HG02840 (cell line): ENCODE measurements around the gene CENPP.
"Not testable (repeated sequence)": the region's sequence is repeated elsewhere in the genome, so short reads cannot be mapped to it uniquely, and the experiment has no call there.

Source experiments
- ATAC-seq: cut with Tn5 transposase; IDR thresholded peaks from one replicate; pipeline ENCODE4 v1.9.1; 2021; ENCODE audit warnings: mild to moderate bottlenecking, moderate library complexity, moderate number of reproducible peaks; ENCODE audit not compliant: unreplicated experiment, low FRiP score

Gene CENPP

DNA sequence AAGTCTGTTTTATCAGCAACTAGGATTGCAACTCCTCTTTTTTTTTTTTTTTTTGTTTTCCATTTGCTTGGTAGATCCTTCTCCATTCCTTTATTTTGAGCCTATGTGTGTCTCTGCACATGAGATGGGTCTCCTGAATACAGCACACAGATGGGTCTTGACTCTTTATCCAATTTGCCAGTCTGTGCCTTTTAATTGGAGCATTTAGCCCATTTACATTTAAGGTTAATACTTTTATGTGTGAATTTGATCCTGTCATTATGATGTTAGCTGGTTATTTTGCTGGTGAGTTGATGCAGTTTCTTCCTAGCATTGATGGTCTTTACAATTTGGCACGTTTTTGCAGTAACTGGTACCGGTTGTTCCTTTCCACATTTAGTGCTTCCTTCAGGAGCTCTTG is 246.1 kb downstream of the CENPP start:
- not testable (repeated sequence) for ATAC-seq

DNA sequence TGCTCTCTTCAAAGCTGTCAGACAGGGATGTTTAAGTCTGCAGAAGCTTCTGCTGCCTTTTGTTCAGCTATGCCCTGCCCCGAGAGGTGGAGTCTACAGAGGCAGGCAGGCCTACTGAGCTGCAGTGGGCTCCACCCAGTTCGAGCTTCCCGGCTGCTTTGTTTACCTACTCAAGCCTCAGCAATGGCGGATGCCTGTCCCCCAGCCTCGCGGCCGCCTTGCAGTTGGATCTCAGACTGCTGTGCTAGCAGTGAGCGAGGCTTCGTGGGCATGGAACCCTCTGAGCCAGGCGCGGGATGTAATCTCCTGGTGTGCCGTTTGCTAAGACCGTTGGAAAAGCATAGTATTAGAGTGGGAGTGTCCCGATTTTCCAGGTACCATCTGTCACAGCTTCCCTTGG is 247.9 kb downstream of the CENPP start:
- ATAC-seq = not testable (repeated sequence)

DNA sequence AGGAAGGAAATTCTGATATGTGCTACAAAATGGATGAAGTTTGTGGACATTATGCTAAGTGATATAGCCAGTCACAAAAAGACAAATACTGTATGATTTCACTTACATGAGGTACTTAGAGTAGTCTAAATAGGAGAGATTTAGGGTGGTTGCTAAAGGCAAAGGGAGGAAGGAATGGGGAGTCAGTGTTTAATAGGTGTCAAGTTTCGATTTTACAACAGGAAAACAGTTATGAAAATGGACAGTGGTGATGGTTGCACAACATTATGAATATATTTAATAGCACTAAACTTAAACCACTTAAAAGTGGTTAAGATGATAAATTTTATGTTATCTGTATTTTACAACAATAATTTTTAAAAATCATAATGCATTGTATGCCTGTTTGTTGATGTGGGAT is 250.4 kb downstream of the CENPP start:
- no peak for ATAC-seq

DNA sequence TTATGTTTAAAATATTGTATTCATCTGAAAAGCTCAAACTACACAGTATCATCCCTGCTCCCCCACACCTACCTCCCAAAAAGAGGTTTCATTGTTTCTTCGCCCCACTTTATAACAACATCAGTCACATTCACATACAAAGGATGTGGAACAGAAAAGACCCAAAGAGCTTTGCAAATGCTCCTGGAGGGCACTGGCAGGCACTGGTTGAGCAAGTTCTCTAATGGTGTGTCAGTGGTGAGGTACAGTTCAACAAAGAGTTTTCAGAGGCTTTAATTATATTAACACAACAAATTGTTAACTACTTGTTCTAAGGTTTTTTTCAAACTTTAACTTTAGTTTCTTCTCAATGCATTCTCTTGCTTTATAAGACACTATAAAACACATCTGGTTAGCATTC is 264.2 kb downstream of the CENPP start:
- no peak for ATAC-seq

DNA sequence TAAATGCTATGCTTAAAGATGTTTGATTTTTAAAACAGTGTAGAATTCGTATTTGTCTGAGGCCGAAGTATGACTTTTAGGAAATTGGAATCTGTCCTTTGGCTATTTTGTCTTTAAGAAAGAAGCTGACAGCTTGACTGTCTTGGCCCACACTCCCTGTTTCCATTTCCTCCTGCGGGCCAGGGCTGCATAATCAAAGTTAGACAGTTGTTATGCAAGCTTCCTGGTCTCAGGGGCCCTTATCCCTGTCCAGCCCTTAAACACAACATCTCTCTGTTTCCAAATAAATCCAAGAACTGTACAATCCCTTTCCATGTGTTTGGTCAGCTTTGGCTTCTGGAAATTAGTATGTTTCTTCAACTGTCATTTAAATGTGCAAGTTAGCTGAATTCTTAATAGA is 264.6 kb downstream of the CENPP start:
- no peak for ATAC-seq

DNA sequence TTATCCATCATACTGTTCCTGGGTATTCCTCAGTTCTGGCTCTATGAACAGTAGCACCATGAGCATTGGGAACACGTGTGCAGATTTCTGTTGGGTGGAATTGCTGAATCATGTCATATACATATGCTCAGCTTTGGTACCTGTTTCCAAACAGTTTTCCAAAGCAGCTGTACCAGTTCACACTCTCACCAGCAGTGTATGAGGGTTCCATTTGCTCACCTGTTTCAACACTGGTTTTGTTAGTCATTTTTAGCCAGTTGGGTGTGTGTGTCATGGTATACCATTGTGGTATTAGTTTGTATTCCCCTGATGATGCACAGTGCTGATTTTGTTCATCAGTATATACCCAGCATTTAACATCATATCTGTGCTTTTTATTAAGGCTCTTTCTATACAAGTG is 266.8 kb downstream of the CENPP start:
- no peak for ATAC-seq

DNA sequence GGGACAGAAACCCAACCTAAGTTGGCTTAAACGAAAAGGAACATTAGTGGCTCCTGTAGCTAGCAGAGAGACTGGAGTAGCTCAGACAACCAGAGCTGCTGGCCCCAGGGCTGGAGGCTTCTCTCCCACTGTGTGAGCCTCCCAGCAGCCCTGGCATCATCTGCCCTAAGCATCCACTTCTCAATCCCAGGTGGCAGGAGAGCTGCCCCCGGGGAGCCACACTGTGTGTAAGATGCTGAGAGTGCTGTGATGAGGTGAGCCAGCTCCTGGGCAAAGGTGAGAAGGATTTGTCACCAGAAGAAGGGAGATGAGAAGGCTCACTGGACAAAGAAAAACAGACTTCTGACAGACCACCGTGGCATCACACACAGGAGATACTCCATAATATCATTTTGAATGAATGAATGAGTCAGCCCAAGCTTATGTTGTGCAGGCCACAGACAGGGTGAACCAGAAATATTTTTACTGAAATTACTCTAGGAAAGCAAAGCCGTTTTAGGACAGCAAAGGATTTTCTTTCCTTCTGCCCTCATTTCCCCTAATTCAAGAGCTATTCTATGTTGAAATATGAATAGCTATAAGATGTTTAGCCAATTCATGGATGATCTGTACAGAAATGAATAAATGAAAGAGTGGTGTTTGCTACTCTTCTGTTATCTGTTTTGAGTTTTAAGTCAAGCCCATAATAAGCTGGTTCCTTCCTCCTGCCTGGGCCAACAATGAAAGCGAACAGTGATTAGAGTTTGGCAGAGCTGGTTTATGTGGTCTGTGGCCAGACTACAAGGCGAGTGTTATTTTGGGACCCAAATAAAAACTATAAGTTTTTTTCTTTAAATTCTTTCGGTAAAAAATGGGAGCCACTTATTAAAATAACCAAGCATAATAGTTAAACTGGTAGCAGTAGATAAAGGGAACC is 267.5 kb downstream of the CENPP start:
- no peak for ATAC-seq

DNA sequence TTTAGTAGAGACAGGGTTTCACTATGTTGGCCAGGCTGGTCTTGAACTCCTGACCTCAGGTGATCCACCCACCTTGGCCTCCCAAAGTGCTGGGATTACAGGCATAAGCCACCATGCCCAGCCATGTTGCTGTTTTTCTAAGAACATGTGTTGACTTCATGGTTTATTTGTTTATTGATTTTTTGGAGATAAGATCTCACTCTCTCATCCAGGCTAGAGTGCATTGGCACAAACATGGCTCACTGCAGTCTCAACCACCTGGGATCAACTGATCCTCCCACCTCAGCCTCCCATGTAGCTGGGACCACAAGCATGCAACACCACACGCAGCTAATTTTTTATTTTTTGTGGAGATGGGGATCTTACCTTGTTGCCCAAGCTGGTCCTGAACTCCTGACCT is 269.3 kb downstream of the CENPP start:
- not testable (repeated sequence) for ATAC-seq

DNA sequence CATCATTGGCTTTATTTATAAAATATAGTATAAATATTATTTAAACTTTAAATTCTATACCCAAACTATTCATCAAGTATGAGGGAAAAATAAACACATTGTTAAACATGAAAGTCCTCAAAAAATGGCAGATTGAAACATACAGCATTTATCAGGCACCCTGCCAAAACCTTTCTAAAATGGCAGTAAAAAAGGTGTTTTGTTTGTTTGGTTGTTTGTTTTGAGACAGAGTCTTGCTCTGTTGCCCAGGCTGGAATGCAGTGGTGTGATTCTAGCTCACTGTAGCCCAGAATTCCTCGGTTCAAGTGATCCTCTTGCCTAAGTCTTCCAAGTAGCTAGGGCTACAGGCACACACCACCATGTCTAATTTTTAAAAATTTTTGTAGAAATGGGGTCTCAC is 270.2 kb downstream of the CENPP start:
- ATAC-seq = no peak

DNA sequence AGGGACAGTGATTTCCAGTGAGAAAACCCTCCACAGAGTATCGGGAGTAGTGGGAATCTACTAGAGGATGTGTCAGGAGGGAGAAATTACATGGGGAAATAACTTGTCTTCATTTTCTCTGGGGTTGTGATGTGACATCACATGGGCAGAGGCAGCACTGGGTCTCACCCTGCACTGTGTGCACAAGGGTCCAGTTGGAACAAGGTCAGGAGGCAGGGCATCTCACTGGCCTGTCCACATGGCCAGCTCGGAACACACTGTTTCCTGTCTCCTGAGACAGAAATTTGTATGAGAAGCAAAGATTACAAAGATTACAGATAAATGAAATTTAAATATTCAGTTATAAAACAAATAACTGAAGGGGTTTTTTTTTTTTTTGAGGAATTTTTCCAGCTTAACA is 272.6 kb downstream of the CENPP start:
- no peak for ATAC-seq

DNA sequence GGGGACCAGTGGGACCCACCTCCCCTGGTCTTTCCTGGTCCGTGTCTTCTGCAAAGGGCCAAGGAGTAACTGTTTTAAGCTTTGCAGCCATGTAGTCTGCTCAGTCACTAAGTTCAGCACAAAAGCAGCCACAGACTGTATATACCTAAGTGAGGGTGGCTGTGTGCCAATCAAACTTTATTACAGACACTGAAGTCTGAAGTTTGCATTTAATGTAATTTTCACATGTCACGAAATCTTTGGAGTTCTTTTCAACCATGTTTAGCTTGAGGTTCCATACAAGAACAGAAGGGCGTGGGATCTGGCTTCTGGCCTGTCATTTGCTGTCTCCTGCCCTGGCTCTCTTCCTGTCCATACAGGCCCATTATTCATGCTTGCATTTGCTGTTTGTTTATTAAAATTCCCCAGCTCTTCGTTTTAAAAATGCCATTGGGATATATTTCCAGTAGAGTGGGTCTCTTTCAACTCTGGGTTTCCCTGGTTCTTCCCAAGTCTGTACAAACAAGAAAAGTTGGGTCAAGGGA is 274.2 kb downstream of the CENPP start:
- ATAC-seq = no peak

DNA sequence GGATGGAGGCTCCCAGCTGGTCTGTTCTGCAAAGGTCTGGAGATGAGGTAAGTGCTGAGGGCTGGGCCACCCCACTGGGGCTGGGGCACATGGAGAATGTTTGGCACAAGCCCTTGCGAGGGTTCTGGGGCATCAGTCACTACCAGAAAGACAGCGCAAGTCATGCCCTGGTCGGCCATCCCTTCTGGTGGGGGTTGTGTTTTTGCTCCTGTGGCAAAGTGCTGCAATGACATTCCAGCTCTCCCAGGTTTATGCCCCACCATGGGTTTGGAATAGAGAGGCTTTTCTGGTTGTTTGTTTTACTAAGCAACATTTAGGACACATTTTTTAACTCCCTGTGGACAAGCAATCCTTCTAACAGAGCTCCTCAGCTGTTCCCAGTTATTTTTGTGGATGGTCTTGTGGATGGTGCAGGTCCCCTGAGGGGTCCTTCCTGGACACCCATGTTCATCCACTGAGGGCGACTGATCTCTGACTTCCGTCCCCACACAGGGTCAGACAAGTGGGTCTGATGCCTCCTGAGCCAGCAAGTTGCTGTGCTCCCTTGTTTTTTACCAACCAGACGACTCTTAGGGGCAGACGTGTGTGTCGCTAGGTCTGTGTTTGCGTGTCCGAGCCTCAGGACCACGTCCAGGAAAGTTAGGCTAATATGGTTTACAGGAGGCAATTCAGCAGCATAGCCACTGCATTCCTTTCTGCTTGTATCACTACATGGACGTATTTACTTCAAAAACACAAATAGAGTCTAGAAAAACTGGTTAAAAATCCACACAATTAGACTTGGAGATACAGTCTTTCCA is 274.9 kb downstream of the CENPP start:
- ATAC-seq = no peak

DNA sequence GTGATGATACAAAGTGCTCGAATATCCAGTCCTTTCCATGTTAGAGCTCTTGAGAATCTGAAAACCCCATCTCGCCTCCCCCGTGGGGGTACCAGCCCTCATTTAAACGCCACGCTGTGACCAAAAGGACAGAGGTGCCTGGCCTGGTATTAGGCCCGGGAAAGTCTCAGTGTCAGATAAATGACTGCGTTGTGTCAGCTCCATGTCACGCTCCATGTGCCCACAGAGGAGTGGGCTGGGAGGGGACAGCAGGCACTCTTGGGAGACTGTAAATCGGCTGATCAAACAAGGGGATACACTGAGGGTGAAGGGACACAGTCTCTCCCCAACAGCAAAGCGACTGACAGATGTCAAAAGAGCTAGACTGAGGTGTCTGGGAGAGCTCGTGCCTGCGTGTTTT is 275.7 kb downstream of the CENPP start:
- no peak for ATAC-seq

DNA sequence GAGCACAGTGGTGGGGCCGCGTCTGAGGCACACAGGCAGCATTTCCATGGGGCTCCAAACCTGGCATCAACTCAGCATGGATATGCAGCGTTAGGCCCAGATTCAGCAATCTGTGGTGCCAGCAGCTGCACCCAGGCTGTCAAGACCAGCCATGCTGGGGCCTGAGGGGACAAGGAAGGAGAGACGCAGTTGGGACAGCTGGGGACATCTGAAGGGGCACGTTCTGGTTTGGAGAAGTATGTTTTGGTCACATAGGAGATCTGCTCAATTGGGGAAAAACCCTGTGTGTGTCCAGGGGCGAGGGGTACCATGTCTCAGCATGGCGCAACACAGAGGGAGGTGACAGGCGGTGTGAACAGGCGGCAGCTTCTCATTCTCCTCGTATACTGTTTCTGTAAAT is 276.7 kb downstream of the CENPP start:
- no peak for ATAC-seq

DNA sequence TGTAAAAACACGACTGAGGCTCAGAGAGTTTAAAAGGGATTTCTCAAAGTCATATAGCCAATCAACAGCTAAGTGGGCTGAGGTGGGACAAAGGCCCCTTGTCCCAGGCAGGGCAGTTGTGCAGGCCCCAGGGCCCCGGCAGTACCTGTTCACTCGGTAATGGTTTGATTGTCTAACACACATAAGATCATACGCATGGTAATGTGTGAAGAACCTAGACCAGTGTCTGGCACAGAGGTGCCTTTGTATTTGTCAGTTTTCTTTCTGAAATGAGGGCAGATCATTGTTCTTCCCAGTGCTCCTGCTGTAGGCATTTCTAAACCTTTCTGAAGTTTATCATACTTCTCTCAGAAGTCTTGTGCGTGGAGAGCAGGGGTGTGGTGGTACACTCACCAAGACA is 277.3 kb downstream of the CENPP start:
- no peak for ATAC-seq

DNA sequence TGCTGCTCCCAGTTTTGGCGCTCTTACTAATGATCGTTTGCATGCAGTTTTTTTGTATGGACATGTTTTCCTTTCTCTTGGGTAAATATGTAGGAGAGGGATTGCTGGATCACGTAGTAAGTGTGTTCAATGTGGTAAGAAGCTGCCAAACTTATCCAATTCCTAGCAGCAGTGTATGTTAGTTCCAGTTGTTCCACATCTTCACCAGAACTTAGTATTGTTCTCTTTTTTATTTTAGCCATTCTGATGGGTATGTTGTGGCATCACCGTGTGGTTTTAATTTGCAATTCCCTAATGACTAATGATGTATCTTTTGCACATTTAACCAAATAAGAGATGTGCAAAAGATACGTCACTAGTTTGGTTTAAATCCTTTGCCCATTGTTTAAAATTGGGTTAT is 278.2 kb downstream of the CENPP start:
- no peak for ATAC-seq

DNA sequence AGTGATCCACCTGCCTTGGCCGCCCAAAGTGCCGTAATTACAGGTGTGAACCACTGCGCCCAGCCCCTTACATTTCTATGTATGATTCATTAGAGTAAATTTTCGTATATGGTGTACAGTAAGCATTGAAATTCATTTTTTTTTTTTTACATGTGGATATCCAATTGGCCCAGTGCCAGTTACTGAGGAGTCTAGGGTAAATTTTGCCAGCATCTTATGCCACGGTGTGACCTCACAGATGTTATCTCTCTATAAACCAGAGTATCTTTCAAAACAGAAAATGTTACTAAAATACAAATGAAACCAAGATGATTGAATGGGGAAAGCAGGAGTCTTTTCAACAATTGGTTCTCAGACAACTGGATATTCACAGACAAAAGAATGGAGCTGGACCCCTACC is 279.5 kb downstream of the CENPP start:
- no peak for ATAC-seq

DNA sequence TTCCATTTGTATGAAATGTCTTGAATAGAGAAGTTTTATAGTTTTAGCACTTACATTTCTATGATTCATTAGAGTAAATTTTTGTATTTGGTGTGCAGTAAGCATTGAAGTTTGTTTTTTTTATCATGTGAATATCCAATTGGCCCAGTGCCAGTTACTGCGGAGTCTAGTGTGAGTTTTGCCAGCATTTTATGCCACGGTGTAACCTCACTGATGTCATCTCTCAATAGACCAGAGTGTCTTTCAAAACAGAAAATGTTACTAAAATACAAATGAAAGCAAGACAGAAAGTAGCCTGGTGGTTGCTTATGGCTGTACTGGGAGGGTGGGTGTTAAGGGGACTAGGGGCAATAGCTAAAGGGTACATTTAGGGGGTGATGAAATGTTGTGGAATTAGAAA is 281.3 kb downstream of the CENPP start:
- ATAC-seq = no peak

DNA sequence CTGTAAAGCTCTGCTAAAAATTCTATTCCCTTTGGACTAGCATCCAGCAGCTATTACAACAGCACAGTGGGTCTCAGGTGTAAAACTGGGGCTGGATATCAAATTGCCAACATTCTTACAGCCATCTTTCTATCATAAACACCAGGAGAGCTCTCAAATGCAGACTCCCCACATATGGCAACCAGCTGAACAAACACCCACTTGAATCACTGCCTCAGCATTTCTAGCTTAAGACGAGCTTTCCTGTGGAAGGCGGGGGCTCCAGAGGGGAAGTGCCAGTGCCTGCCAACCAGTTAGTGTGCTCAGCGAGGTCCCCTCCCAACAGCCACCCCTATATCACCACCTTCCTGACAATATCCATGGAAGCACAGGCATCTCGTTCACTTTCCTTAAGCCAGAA is 282.0 kb downstream of the CENPP start:
- ATAC-seq = no peak

DNA sequence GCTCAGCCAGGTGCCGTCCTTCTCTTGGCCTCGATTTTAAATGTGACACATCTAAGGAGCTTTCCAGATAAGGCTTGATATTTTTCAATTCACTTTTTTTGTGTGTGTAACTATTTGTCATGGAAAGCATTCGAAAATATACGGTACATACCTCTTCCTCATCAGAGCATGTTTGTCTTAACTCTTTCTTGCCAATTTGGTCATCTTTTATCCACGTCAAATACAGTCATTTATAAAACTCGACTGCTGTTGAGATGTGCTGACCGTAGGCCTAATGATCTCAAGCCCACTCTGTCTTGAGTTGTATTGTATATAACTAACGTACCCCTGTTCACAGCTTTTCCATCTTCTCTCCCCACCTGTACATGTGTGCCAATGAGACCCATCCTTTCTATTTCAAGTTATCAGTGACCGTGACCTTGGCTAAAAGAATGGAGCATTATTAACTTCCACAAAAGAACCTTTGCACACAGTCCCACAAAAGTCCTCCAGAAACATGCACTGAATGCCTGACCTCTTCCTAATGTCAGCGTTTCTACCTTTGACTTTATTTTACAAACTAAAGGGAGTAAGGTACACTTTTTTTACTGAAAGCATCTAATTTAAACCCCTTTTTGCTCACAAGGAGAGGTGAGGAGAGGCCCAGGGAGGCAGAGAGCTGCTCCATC is 282.6 kb downstream of the CENPP start:
- no peak for ATAC-seq

DNA sequence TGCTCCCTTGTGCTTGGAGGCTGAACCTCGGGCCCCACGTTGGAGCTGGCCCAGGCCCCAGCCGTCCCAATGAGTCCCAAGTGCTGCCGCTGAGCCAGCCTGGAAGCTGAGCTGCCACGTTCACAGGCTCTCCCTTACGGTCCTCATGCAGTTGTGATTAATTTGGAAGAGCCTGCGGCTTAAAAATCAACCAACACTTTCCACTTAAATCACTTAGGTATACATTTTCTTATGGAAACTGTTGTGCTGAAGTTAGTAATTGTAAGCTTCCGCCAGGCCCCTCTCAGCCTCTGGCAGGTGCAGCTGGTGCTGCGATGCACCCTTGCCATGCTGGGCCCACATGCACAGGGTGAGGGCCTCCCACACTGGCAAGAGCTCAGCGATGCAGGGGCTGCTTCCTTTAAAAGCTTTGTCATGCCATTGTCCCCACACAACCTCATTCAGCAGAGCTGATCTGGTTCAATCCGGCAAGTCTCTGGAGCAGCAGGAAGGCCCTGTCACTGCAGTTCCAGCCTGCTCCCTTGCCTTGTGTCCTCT is 283.2 kb downstream of the CENPP start:
- ATAC-seq = no peak
